Left lung (tissue), 10 donors: Measurements from ENCODE around the gene ARID5A. TPM values are rescaled to one million over a fixed set of nuclear protein-coding genes. Genes with fewer than 3 reads are reported as not detected.

Experiments
- ATAC-seq: fragments of 200-7000 bp; cut with Tn5 transposase; one replicate; pipeline ENCODE4 v1.9.1; 2020; ENCODE audit warnings: moderate library complexity
- DNase-seq, 4 donors: peaks; one replicate each; pipeline ENCODE4 v3.0.0-alpha.2; 2013 to 2020
- H3K27ac ChIP-seq, 2 donors: fragments of 200-600 bp; sonication (generic) in 1 of 2; one replicate each; pipeline versions ENCODE4 v1.5.0 to v1.8.0; 2020 to 2021
- H3K27me3 ChIP-seq, 2 donors: fragments of 200-600 bp; sonication (generic) in 1 of 2; one replicate each; pipeline versions ENCODE4 v1.5.0 to v1.8.0; 2020 to 2021
- H3K36me3 ChIP-seq, 2 donors: fragments of 200-600 bp; sonication (generic) in 1 of 2; one replicate each; pipeline versions ENCODE4 v1.5.0 to v1.8.0; 2020 to 2021
- H3K4me1 ChIP-seq, 2 donors: fragments of 200-600 bp; one replicate each; pipeline ENCODE4 v1.8.0; 2021
- H3K4me3 ChIP-seq, 2 donors: fragments of 200-600 bp; sonication (generic) in 1 of 2; one replicate each; pipeline versions ENCODE4 v1.5.0 to v1.8.0; 2020 to 2021; ENCODE audit warnings: mild to moderate bottlenecking in 1 of 2
- H3K9me3 ChIP-seq, 2 donors: fragments of 200-600 bp; sonication (generic) in 1 of 2; one replicate each; pipeline versions ENCODE4 v1.5.0 to v1.8.0; 2020 to 2021
- CTCF ChIP-seq, 2 donors: fragments of 200-600 bp; sonication (generic) in 1 of 2; IDR thresholded peaks; one replicate each; pipeline versions ENCODE4 v1.5.0 to v1.8.0; 2021; ENCODE audit warnings: antibody characterized with exemption in 2 of 2
- intact Hi-C, 2 donors: fragments of 100-400 bp; cut with DNase I; formaldehyde crosslinking; loops; one replicate each; pipeline versions ENCODE4 v1.11.2 to v1.14.2; 2022
- polyA plus RNA-seq, 6 donors: library from polyadenylated mRNA; unstranded; fragments of 120-200 nt; gene quantifications; one replicate each; pipeline ENCODE4 v1.2.1, GENCODE V29; 2013; ENCODE audit not compliant: insufficient read length in 6 of 6
- total RNA-seq, 2 donors: library from RNA; stranded (reverse); fragmentation: NEBNext Ultra II Directional; extraction: Animal tissue kit (Norgen Biotek cat#: 25700); gene quantifications; one replicate each; pipeline ENCODE4 v1.2.1, GENCODE V29; 2021
- donor health status: DM: no; HTN: yes; CAD: no.
- donor health status: DM: no; HTN: no; CAD: no.

Gene ARID5A
- total and polyA plus RNA-seq, 8 donors: 6.6 to 30.9 (median 7.5) TPM

GRCh38 chr2:96558485-96558884 lies 21.9 kb downstream of the ARID5A start:
- H3K4me3 ChIP-seq: no peak overlapping the region
- intact Hi-C loops: no loop called here
- peaks cover 2 to 11% of the 10 kb centered on the region in 2 donors for H3K4me1 ChIP-seq
- DNase-seq (no peak), ATAC-seq (no peak)
- TF ChIP-seq CTCF (IDR thresholded peaks at IDR 0.05): no peak
- H3K9me3 ChIP-seq: no peaks in the 10 kb centered on the region
- H3K27ac ChIP-seq: no peak overlapping the region
- H3K27me3 ChIP-seq: no peaks in the 10 kb centered on the region
- H3K36me3 ChIP-seq: peaks cover 0 to 4% of the 10 kb centered on the region in 2 donors

GRCh38 chr2:96564026-96564425 lies 27.5 kb downstream of the ARID5A start:
- intact Hi-C loops: no loop called here
- ATAC-seq (no peak), DNase-seq (no peak)
- TF ChIP-seq CTCF (IDR thresholded peaks at IDR 0.05): no peak
- no peaks in the 10 kb centered on the region for H3K27me3 ChIP-seq
- no peak overlapping the region for H3K27ac ChIP-seq
- H3K4me3 ChIP-seq: no peak overlapping the region
- H3K9me3 ChIP-seq: no peaks in the 10 kb centered on the region
- H3K36me3 ChIP-seq: no peaks in the 10 kb centered on the region
- no peaks in the 10 kb centered on the region for H3K4me1 ChIP-seq

GRCh38 chr2:96564563-96564962 lies 28.0 kb downstream of the ARID5A start:
- H3K36me3 ChIP-seq: no peaks in the 10 kb centered on the region
- H3K27ac ChIP-seq: no peak overlapping the region
- no peak for ATAC-seq
- intact Hi-C loops: no loop called here
- H3K27me3 ChIP-seq: no peaks in the 10 kb centered on the region
- no peak overlapping the region for H3K4me3 ChIP-seq
- H3K4me1 ChIP-seq: no peaks in the 10 kb centered on the region
- DNase-seq: no peak
- no peaks in the 10 kb centered on the region for H3K9me3 ChIP-seq
- no peak for TF ChIP-seq CTCF (IDR thresholded peaks at IDR 0.05)

GRCh38 chr2:96565111-96565510 lies 28.6 kb downstream of the ARID5A start:
- Histone ChIP-seq H3K4me3 (no peak overlapping the region), H3K4me1 (no peaks in the 10 kb centered on the region), H3K36me3 (no peaks in the 10 kb centered on the region), H3K27me3 (no peaks in the 10 kb centered on the region), H3K9me3 (no peaks in the 10 kb centered on the region), H3K27ac (no peak overlapping the region)
- intact Hi-C loops: no loop called here
- no peak for DNase-seq
- no peak for TF ChIP-seq CTCF (IDR thresholded peaks at IDR 0.05)
- no peak for ATAC-seq

- Histone ChIP-seq H3K27ac (no peak overlapping the region), H3K4me3 (no peak overlapping the region), H3K4me1 (no peaks in the 10 kb centered on the region), H3K36me3 (no peaks in the 10 kb centered on the region), H3K27me3 (no peaks in the 10 kb centered on the region), H3K9me3 (no peaks in the 10 kb centered on the region)
- ATAC-seq: no peak
- DNase-seq: no peak
- intact Hi-C loops: no loop called here
- TF ChIP-seq CTCF (IDR thresholded peaks at IDR 0.05): no peak
Measured at GRCh38 chr2:96568094-96568493, 31.5 kb downstream of the ARID5A start.
